ENCODE results near the gene GPN2. TPM values are rescaled to one million over a fixed set of nuclear protein-coding genes. Genes with fewer than 3 reads are reported as not detected.

Gene GPN2
- total and polyA plus RNA-seq, 9 of the 15 experiments (the other 6 are each of a cell fraction or from before 2014, with no cell fraction given) = 9.9 to 58.8 (median 20.4) TPM

DNA sequence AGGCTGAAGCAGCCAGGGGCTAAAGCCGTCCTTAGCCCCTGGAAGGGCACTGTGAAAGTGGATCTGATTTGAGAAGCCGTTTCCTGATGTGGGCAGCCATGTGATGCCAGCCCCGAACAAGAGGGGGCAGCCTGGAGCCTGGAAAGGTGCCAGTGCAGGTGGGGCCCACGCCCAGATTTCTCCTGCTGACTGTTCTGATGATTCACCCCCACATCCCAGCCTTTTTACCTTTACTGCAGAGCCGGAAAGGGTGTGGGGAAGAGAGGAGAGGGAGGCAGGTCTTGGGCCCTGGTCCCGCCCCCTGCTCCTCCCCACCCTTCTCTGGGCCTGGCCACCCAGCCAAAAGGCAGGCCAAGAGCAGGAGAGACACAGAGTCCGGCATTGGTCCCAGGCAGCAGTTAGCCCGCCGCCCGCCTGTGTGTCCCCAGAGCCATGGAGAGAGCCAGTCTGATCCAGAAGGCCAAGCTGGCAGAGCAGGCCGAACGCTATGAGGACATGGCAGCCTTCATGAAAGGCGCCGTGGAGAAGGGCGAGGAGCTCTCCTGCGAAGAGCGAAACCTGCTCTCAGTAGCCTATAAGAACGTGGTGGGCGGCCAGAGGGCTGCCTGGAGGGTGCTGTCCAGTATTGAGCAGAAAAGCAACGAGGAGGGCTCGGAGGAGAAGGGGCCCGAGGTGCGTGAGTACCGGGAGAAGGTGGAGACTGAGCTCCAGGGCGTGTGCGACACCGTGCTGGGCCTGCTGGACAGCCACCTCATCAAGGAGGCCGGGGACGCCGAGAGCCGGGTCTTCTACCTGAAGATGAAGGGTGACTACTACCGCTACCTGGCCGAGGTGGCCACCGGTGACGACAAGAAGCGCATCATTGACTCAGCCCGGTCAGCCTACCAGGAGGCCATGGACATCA lies 27.1 kb downstream of the GPN2 start, which contains the start of gene SFN (continued):
- TF ChIP-seq JUNB (CRISPR knock-in tag; conservative IDR thresholded peaks at IDR 0.05) (no peak), PPARD (CRISPR knock-in tag; IDR thresholded peaks at IDR 0.05) (no peak), EWSR1 (IDR thresholded peaks at IDR 0.05; ENCODE audit: borderline replicate concordance, low read depth, partially characterized antibody) (no peak), ZNF830 (CRISPR knock-in tag; IDR thresholded peaks at IDR 0.05) (no peak), RBBP5 (IDR thresholded peaks at IDR 0.05; ENCODE audit: borderline replicate concordance, insufficient read depth, low read length, poor library complexity, severe bottlenecking) (no peak), TAF1 (IDR thresholded peaks at IDR 0.05; ENCODE audit: control insufficient read depth, extremely low read depth, insufficient read depth, low read length, severe bottlenecking) (no peak), NBN (IDR thresholded peaks at IDR 0.05; ENCODE audit: low read depth) (no peak), HMGN3 (IDR thresholded peaks at IDR 0.05; ENCODE audit: borderline replicate concordance, extremely low read depth, insufficient read length, low read depth, low read length) (no peak), TRIM24 (IDR thresholded peaks at IDR 0.05) (no peak), TEAD1 (CRISPR knock-in tag; IDR thresholded peaks at IDR 0.05) (no peak), CC2D1A (IDR thresholded peaks at IDR 0.05) (0 out of 2 replicates have a peak, but pooled peaks have one; percentile 27), STAG1 (CRISPR knock-in tag; IDR thresholded peaks at IDR 0.05; ENCODE audit: borderline replicate concordance) (no peak; the same call in 1 of the 2 replicates), NELFE (IDR thresholded peaks at IDR 0.05; ENCODE audit: insufficient read depth, insufficient read length) (no peak), MBD1 (CRISPR knock-in tag; IDR thresholded peaks at IDR 0.05) (no peak), SMAD4 (CRISPR knock-in tag; conservative IDR thresholded peaks at IDR 0.05) (0 out of 2 replicates have a peak, but pooled peaks have one; percentile 38), ETV1 (tag; conservative IDR thresholded peaks at IDR 0.05; ENCODE audit: low read depth) (no peak), SLC30A9 (CRISPR knock-in tag; IDR thresholded peaks at IDR 0.05) (no peak), ZNF589 (CRISPR knock-in tag; IDR thresholded peaks at IDR 0.05; ENCODE audit: low read depth) (no peak), C11orf30 (IDR thresholded peaks at IDR 0.05; ENCODE audit: low read depth) (no peak; the same call in 1 of the 2 replicates), RFX5 (IDR thresholded peaks at IDR 0.05; ENCODE audit: low read depth, low read length) (no peak), MAX (CRISPR knock-in tag; IDR thresholded peaks at IDR 0.05) (peak; percentile 17), KAT8 (IDR thresholded peaks at IDR 0.05; ENCODE audit: low read depth) (no peak)
- TF ChIP-seq, protein P1, sequence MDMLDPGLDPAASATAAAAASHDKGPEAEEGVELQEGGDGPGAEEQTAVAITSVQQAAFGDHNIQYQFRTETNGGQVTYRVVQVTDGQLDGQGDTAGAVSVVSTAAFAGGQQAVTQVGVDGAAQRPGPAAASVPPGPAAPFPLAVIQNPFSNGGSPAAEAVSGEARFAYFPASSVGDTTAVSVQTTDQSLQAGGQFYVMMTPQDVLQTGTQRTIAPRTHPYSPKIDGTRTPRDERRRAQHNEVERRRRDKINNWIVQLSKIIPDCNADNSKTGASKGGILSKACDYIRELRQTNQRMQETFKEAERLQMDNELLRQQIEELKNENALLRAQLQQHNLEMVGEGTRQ (CRISPR knock-in tag; IDR thresholded peaks at IDR 0.05) = no peak

All from K562 (cell line).